IMR-90 (cell line): Measurements from ENCODE around the gene PDCD2L.

Experiments
- CTCF ChIP-seq: conservative IDR thresholded peaks from 2 replicates; pipeline ENCODE4 v1.5.1; 2012; ENCODE audit warnings: mild to moderate bottlenecking, low read depth, low read length, improper control_type of control experiment
- ELK1 ChIP-seq: fragments of 150-350 bp; IDR thresholded peaks from 2 replicates; pipeline ENCODE4 v1.6.1; 2016; ENCODE audit warnings: low read depth, mild to moderate bottlenecking, low read length, moderate library complexity, borderline replicate concordance
- POLR2A ChIP-seq: IDR thresholded peaks from 2 replicates; pipeline ENCODE4 v1.6.1; 2012; ENCODE audit warnings: mild to moderate bottlenecking, low read depth, low read length
- RCOR1 ChIP-seq: IDR thresholded peaks from 2 replicates; pipeline ENCODE4 v1.6.1; 2012; ENCODE audit warnings: mild to moderate bottlenecking, low read length, improper control_type of control experiment; ENCODE audit not compliant: insufficient replicate concordance
- RFX5 ChIP-seq: IDR thresholded peaks from 2 replicates; pipeline ENCODE4 v1.8.0; 2012; ENCODE audit warnings: low read depth, mild to moderate bottlenecking, low read length, moderate library complexity

GRCh38 chr19:34408411-34408810 lies 4.2 kb downstream of the PDCD2L start:
- TF ChIP-seq CTCF: no peak
- TF ChIP-seq POLR2A: no peak
- no peak for TF ChIP-seq RCOR1
- TF ChIP-seq RFX5: no peak
- no peak for TF ChIP-seq ELK1
